Endodermal cell (in vitro differentiated cells): ENCODE data around the gene DRAXIN. TPM values are rescaled to one million over a fixed set of nuclear protein-coding genes. Genes with fewer than 3 reads are reported as not detected.

Source experiments
- DNase-seq: peaks from one replicate; pipeline ENCODE4 v3.0.0-alpha.2; 2017
- H3K27ac ChIP-seq: 2 replicates; pipeline ENCODE4 v1.5.1; 2013; ENCODE audit warnings: mild to moderate bottlenecking, low read depth, low read length, moderate library complexity
- H3K27me3 ChIP-seq: 2 replicates; pipeline ENCODE4 v1.6.1; 2013; ENCODE audit warnings: mild to moderate bottlenecking, low read length, moderate library complexity; ENCODE audit not compliant: insufficient read depth, control insufficient read depth, poor library complexity, severe bottlenecking
- H3K36me3 ChIP-seq: 2 replicates; pipeline ENCODE4 v1.7.0; 2013; ENCODE audit warnings: mild to moderate bottlenecking, low read length, moderate library complexity; ENCODE audit not compliant: control insufficient read depth, insufficient read depth
- H3K4me1 ChIP-seq: one replicate; pipeline ENCODE4 v1.7.0; 2013; ENCODE audit warnings: low read length; ENCODE audit not compliant: control insufficient read depth, insufficient read depth
- H3K4me3 ChIP-seq: 2 replicates; pipeline ENCODE4 v1.5.1; 2013; ENCODE audit warnings: mild to moderate bottlenecking, low read length, moderate library complexity
- H3K9ac ChIP-seq: 2 replicates; pipeline ENCODE4 v1.6.1; 2013; ENCODE audit warnings: mild to moderate bottlenecking, low read length, moderate library complexity; ENCODE audit not compliant: poor library complexity, severe bottlenecking; ENCODE audit errors: extremely low read depth
- H3K9me3 ChIP-seq: 2 replicates; pipeline ENCODE4 v1.6.1; 2013; ENCODE audit warnings: mild to moderate bottlenecking, low read length, moderate library complexity; ENCODE audit not compliant: control insufficient read depth
- H3K27ac Mint-ChIP-seq: 2 replicates; pipeline ENCODE4 v1.8.0; 2020; ENCODE audit warnings: mixed read lengths
- H3K27me3 Mint-ChIP-seq: 2 replicates; pipeline ENCODE4 v1.8.0; 2021; ENCODE audit warnings: mild to moderate bottlenecking, mixed read lengths; ENCODE audit not compliant: insufficient read depth
- H3K36me3 Mint-ChIP-seq: 2 replicates; pipeline ENCODE4 v1.8.0; 2020; ENCODE audit warnings: low read depth, mixed read lengths
- H3K4me1 Mint-ChIP-seq: 2 replicates; pipeline ENCODE4 v1.8.0; 2020; ENCODE audit warnings: mixed read lengths
- H3K4me3 Mint-ChIP-seq: 2 replicates; pipeline ENCODE4 v1.8.0; 2020; ENCODE audit warnings: mild to moderate bottlenecking, moderate library complexity, mixed read lengths
- H3K9me3 Mint-ChIP-seq: 2 replicates; pipeline ENCODE4 v1.8.0; 2020; ENCODE audit warnings: mild to moderate bottlenecking, mixed read lengths
- WGBS, 2 experiments: methylation state at CpG; one replicate each; pipeline versions ENCODE4 v1.1.5 to v1.1.7; 2013; ENCODE audit warnings: missing lambda C conversion rate in 2 of 2, mixed read lengths in 1 of 2; ENCODE audit not compliant: insufficient coverage in 1 of 2, insufficient read length in 1 of 2; 5-methylcytosine and 5-hydroxymethylcytosine counted together
- total RNA-seq, 2 donors: library from RNA; stranded (reverse); fragmentation: NEBNext Ultra II Directional in 1 of 2; extraction: Animal tissue kit (Norgen Biotek cat#: 25700) in 1 of 2; gene quantifications; 2 replicates in 1 of 2; 3 replicates in 1 of 2; pipeline ENCODE4 v1.2.1, GENCODE V29; 2021
- TF ChIP-seq, protein P1 (sequence below): fragments of 200-600 bp; sonication (generic); conservative IDR thresholded peaks from 2 replicates; pipeline ENCODE4 v1.5.0; 2021; ENCODE audit warnings: antibody characterized with exemption, mild to moderate bottlenecking

The DRAXIN gene
- total RNA-seq, 2 donors from 2014 or later = 5.4 to 6.0 TPM

DNA sequence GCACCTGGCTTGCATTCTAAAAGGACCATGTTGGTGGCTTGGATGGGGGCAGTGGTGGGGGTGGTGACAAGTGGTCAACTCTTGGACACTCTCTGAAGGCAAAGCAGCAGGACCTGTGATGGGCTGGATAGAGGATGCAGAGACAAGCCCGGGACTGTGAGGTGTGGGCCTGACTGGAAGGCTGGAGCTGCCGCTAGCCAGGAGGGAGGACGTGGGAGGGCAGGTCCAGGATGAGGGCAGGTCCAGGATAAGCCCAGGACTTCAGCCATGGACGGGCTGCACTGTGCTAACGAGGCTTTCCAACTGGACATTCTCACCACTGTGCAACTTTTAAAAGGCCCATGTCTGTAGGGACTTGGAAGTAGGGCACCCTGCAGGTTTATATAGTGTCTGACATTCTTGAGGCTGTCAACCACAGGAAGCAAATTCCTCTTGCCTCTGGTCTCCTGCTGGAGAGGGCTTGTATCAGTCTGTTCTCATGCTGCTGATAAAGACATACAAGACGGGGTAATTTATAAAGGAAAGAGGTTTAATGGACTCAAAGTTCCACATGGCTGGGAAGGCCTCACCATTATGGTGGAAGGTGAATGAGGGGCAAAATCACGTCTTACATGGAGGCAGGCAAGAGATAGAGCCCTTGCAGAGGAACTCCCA lies 62.2 kb downstream of the DRAXIN start:
- Histone ChIP-seq H3K9ac (no peak overlapping the region), H3K9me3 (no peaks in the 10 kb centered on the region), H3K4me3 (no peak overlapping the region), H3K4me1 (peaks cover 3% of the 10 kb centered on the region), H3K27me3 (no peaks in the 10 kb centered on the region), H3K27ac (peak overlapping the region; percentile 17), H3K36me3 (no peaks in the 10 kb centered on the region)
- Mint-ChIP-seq H3K4me3 (no peak overlapping the region), H3K36me3 (peaks cover 6% of the 10 kb centered on the region), H3K4me1 (peaks cover 21% of the 10 kb centered on the region), H3K27me3 (peaks cover 17% of the 10 kb centered on the region), H3K9me3 (no peaks in the 10 kb centered on the region), H3K27ac (peak overlapping the region; percentile 2)
- WGBS, 2 experiments = 58 to 89% methylated on average over 2 to 7 of the region's 7 CpGs
- DNase-seq = no peak
- TF ChIP-seq, protein P1, sequence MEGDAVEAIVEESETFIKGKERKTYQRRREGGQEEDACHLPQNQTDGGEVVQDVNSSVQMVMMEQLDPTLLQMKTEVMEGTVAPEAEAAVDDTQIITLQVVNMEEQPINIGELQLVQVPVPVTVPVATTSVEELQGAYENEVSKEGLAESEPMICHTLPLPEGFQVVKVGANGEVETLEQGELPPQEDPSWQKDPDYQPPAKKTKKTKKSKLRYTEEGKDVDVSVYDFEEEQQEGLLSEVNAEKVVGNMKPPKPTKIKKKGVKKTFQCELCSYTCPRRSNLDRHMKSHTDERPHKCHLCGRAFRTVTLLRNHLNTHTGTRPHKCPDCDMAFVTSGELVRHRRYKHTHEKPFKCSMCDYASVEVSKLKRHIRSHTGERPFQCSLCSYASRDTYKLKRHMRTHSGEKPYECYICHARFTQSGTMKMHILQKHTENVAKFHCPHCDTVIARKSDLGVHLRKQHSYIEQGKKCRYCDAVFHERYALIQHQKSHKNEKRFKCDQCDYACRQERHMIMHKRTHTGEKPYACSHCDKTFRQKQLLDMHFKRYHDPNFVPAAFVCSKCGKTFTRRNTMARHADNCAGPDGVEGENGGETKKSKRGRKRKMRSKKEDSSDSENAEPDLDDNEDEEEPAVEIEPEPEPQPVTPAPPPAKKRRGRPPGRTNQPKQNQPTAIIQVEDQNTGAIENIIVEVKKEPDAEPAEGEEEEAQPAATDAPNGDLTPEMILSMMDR = no peak

DNA sequence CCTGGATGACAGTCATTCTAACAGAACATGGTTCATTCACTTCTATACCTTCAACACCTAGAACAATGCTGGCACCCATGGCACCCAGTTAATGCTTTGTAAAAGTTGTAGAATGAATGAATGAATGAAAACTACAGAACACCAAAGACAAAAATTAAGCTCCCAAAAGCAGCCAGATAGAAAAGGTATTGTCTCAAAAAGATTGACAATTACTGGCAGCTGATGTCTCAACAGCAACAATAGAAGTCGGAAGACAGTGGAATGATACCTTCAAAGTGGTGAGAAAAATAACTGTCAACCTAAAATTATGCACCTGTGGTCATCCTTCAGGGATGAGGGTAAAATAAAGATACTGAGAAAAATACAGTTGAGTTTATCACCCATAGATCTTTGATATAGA lies 65.5 kb downstream of the DRAXIN start:
- Mint-ChIP-seq H3K36me3 (no peaks in the 10 kb centered on the region), H3K9me3 (no peaks in the 10 kb centered on the region), H3K4me3 (no peak overlapping the region)

DNA sequence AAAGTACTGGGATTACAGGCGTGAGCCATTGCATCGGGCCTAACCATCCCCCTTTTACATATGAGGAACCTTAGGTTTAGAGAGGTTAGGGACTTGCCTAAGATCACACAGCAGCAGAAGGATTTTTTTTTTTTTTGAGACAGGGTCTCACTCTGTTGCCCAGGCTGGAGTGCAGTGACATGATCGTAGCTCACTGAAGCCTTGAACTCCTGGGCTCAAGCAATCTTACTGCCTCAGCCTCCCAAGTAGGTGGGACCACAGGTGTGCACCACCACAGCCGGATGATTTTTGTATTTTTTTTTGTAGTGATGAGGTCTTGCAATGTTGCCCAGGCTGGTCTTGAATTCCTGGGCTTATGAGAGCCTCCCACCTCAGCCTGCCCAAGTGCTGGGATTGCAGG lies 68.3 kb downstream of the DRAXIN start:
- no peaks in the 10 kb centered on the region for H3K9me3 Mint-ChIP-seq
- H3K27ac Mint-ChIP-seq = no peak overlapping the region
- Histone ChIP-seq H3K9me3 (no peaks in the 10 kb centered on the region), H3K4me3 (no peak overlapping the region), H3K27ac (no peak overlapping the region), H3K27me3 (peaks cover 15% of the 10 kb centered on the region), H3K4me1 (no peaks in the 10 kb centered on the region), H3K36me3 (no peaks in the 10 kb centered on the region), H3K9ac (no peak overlapping the region)
- TF ChIP-seq, protein P1 = no peak
- 91 to 100% methylated on average over 2 to 4 of the region's 4 CpGs for WGBS, 2 experiments
- H3K36me3 Mint-ChIP-seq = no peaks in the 10 kb centered on the region
- DNase-seq = no peak
- H3K4me3 Mint-ChIP-seq = no peak overlapping the region
- peaks cover 60% of the 10 kb centered on the region for H3K27me3 Mint-ChIP-seq
- H3K4me1 Mint-ChIP-seq = peaks cover 7% of the 10 kb centered on the region

More for the DNA sequence above, 65.5 kb downstream of the DRAXIN start:
- TF ChIP-seq, protein P1 = no peak
- peaks cover 16% of the 10 kb centered on the region for H3K4me1 Mint-ChIP-seq
- Histone ChIP-seq H3K9me3 (no peaks in the 10 kb centered on the region), H3K4me1 (peaks cover 3% of the 10 kb centered on the region), H3K4me3 (no peak overlapping the region), H3K27ac (no peak overlapping the region), H3K9ac (no peak overlapping the region), H3K27me3 (peaks cover 12% of the 10 kb centered on the region), H3K36me3 (no peaks in the 10 kb centered on the region)
- no peak overlapping the region for H3K27ac Mint-ChIP-seq
- H3K27me3 Mint-ChIP-seq = peaks cover 43% of the 10 kb centered on the region
- WGBS, 2 experiments = 93 to 100% methylated on average over 1 of the region's 1 CpG
- no peak for DNase-seq
